ENCODE results near the gene CLRN2.

GRCh38 chr4:17469931-17470674 is 44.9 kb upstream of the CLRN2 start:
- TF ChIP-seq CTCF (IDR thresholded peaks at IDR 0.05) (no peak), ZFX (IDR thresholded peaks at IDR 0.05; ENCODE audit: borderline replicate concordance) (no peak)
